ENCODE results near the gene IL36G. TPM values are rescaled to one million over a fixed set of nuclear protein-coding genes. Genes with fewer than 3 reads are reported as not detected.

The IL36G gene
- total and polyA plus RNA-seq, 2 of the 13 experiments (the other 11 are each of a cell fraction or from before 2014, with no cell fraction given): not detected

DNA sequence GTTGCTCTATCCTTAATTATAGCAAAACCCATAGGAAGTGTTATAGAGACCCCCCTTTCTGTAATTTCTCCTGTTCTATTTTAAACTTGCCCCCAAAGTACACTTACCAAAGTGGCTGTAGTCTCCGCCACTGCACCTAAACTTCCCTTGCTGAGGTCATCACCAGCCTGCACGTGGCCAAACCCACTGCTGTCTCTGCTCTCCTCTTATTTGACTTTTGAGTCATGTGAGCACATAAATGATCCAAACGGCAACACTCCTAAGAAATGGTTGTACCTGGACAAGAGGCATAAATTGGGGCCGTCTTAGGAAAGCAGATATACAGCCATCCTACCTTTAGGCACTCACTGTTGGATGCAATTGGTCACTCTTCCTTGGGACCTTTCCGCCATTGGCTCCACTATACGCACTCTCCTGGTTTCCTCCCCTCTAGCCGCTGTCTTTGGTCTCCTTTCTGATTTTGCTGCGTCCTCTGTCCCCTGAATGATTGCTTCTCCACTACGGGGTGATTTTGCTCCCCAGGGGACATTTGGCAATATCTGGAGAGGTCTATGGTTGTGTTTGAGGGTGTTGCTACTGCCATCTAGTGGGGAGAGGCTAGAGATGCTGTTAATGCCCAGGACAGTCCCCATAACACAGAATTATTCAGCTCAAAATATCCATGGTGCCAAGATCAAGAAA is 19.2 kb upstream of the IL36G start:
- H3K9me3 ChIP-seq (ENCODE audit: low read length): no peaks in the 10 kb centered on the region
- H3K4me3 ChIP-seq (replicated peaks in 1 of 3; ENCODE audit: insufficient read depth in 1 of 3, low read depth in 2 of 3, low read length in 3 of 3): no peak overlapping the region
- DNase-seq (ENCODE audit: low spot score) (peak; percentile 69), FAIRE-seq (peak; percentile 93), ATAC-seq (peak; percentile 94)
- in situ Hi-C loops (cut with HindIII; ENCODE audit: extremely low pct_ligation_motif_present, low pct_unique_long_range_greater_than_20kb): no loop called here
- WGBS (ENCODE audit: low lambda C conversion rate): 30% methylated on average over 9 of the region's 9 CpGs
- ChIA-PET POLR2A (no interaction called here), CTCF (ENCODE audit: low intra/inter-chr PET ratio, low total read pairs) (interaction anchor here (0.6 to 1.6 kb wide), 2 partner anchors 17 to 209 kb away, joined by 3 to 12 read pairs; no protein-coding TSS in a partner anchor)
- H3K79me2 ChIP-seq (ENCODE audit: insufficient read depth, low read length): no peaks in the 10 kb centered on the region
- no peak overlapping the region for H2AFZ ChIP-seq (ENCODE audit: low read length)
- H3K4me2 ChIP-seq (ENCODE audit: low read depth, low read length): no peak overlapping the region
- no peak overlapping the region for H3K9ac ChIP-seq (ENCODE audit: insufficient read depth, low read depth, low read length)
- no peaks in the 10 kb centered on the region for H4K20me1 ChIP-seq (ENCODE audit: insufficient read depth, low read length)
- intact Hi-C loops (cut with micrococcal nuclease; ENCODE audit: unreplicated experiment): loop anchor here (1.0 kb wide), 1 partner anchor 209 kb away; no protein-coding TSS in a partner anchor
- no peak overlapping the region for H3K27ac ChIP-seq (ENCODE audit: extremely low read length, insufficient read depth, low read length)
- BruUV-seq (replicated peaks): no TSS peak
- no peaks in the 10 kb centered on the region for H3K36me3 ChIP-seq (replicated peaks in 1 of 2; ENCODE audit: control insufficient read depth in 1 of 2, insufficient read depth in 2 of 2, low read length in 2 of 2)
- peaks cover 0 to 22% of the 10 kb centered on the region in 2 experiments; a peak in 4 of 5 replicates for H3K27me3 ChIP-seq (ENCODE audit: control insufficient read depth in 1 of 2, insufficient read depth in 2 of 2, low read length in 2 of 2)
- no peaks in the 10 kb centered on the region for H3K4me1 ChIP-seq (ENCODE audit: insufficient read depth, low read length)
- TF ChIP-seq HOXD1 (CRISPR knock-in tag; IDR thresholded peaks at IDR 0.05) (no peak), SSRP1 (CRISPR knock-in tag; IDR thresholded peaks at IDR 0.05) (no peak), STAG1 (CRISPR knock-in tag; IDR thresholded peaks at IDR 0.05) (peak; percentile 64), ZNF30 (CRISPR knock-in tag; IDR thresholded peaks at IDR 0.05) (no peak), HES4 (CRISPR knock-in tag; IDR thresholded peaks at IDR 0.05; ENCODE audit: borderline replicate concordance) (no peak), XRCC5 (optimal IDR thresholded peaks at IDR 0.05; ENCODE audit: low read length) (peak; percentile 67), SMC3 (IDR thresholded peaks at IDR 0.05; ENCODE audit: low read length) (peak; percentile 51; the same call in 1 of the 2 replicates), MATR3 (CRISPR knock-in tag; IDR thresholded peaks at IDR 0.05) (no peak), ZNF101 (CRISPR knock-in tag; IDR thresholded peaks at IDR 0.05; ENCODE audit: borderline replicate concordance, low read depth) (no peak), AHR (CRISPR knock-in tag; IDR thresholded peaks at IDR 0.05) (no peak), FOXK1 (CRISPR knock-in tag; IDR thresholded peaks at IDR 0.05; ENCODE audit: borderline replicate concordance, low read depth) (no peak), SYNCRIP (IDR thresholded peaks at IDR 0.05; ENCODE audit: insufficient read depth, low read depth, low read length) (no peak), CAMTA2 (CRISPR knock-in tag; IDR thresholded peaks at IDR 0.05; ENCODE audit: borderline replicate concordance) (no peak), ZNF780A (CRISPR knock-in tag; IDR thresholded peaks at IDR 0.05) (no peak), ARID2 (CRISPR knock-in tag; IDR thresholded peaks at IDR 0.05; ENCODE audit: borderline replicate concordance) (no peak), ZNF317 (CRISPR knock-in tag; IDR thresholded peaks at IDR 0.05) (no peak)
- TF ChIP-seq, protein P1, sequence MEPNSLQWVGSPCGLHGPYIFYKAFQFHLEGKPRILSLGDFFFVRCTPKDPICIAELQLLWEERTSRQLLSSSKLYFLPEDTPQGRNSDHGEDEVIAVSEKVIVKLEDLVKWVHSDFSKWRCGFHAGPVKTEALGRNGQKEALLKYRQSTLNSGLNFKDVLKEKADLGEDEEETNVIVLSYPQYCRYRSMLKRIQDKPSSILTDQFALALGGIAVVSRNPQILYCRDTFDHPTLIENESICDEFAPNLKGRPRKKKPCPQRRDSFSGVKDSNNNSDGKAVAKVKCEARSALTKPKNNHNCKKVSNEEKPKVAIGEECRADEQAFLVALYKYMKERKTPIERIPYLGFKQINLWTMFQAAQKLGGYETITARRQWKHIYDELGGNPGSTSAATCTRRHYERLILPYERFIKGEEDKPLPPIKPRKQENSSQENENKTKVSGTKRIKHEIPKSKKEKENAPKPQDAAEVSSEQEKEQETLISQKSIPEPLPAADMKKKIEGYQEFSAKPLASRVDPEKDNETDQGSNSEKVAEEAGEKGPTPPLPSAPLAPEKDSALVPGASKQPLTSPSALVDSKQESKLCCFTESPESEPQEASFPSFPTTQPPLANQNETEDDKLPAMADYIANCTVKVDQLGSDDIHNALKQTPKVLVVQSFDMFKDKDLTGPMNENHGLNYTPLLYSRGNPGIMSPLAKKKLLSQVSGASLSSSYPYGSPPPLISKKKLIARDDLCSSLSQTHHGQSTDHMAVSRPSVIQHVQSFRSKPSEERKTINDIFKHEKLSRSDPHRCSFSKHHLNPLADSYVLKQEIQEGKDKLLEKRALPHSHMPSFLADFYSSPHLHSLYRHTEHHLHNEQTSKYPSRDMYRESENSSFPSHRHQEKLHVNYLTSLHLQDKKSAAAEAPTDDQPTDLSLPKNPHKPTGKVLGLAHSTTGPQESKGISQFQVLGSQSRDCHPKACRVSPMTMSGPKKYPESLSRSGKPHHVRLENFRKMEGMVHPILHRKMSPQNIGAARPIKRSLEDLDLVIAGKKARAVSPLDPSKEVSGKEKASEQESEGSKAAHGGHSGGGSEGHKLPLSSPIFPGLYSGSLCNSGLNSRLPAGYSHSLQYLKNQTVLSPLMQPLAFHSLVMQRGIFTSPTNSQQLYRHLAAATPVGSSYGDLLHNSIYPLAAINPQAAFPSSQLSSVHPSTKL (CRISPR knock-in tag; IDR thresholded peaks at IDR 0.05): no peak
- TF ChIP-seq, protein P2, sequence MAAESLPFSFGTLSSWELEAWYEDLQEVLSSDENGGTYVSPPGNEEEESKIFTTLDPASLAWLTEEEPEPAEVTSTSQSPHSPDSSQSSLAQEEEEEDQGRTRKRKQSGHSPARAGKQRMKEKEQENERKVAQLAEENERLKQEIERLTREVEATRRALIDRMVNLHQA (CRISPR knock-in tag; IDR thresholded peaks at IDR 0.05): no peak
- TF ChIP-seq, protein P3, sequence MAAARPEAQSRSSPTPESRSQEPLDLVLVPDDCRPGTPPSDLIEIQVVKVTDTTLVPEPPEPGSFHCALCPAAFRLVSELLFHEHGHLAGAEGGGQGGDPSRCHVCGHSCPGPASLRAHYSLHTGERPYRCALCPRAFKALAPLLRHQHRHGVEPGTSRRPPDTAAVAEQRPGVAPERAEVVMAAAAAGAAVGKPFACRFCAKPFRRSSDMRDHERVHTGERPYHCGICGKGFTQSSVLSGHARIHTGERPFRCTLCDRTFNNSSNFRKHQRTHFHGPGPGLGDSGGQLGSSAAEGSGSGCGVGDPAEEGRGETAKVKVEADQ (CRISPR knock-in tag; IDR thresholded peaks at IDR 0.05; ENCODE audit: borderline replicate concordance): 0 out of 2 replicates have a peak, but pooled peaks have one; percentile 34

All from HepG2 (cell line).